ENCODE data around the gene TMEM44.
"Not testable (repeated sequence)": the region's sequence is repeated elsewhere in the genome, so short reads cannot be mapped to it uniquely, and the experiment has no call there.

Gene TMEM44

DNA sequence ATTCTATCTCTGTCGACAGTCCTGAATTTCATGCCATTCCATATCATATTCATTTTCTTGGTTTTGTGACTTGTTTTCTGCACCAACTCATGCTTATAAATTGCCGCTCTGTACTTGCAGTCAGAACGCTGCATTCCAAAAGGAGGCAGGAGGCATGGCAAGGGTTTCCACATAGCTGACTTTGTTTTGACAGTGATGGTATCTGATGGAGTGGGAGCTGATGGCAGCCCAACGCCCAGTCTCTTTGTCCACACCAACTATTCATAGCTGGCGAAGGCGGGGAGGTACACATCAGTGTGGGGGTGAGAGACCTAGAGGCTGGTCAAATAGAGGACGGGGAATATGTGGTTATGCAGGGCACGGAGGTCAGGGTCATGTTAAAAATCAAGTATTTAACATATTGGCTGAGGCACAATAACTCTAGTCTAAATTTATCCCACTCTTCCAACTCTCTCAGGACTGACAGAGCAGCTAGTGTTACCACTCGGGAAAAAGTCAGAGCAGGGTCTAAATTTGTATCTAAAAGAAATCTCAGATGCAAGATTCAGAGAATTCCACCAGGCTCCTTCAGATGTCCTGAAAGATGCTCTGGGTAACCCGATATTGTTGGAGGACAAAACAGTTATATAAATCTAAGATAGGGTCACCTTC is 78.6 kb downstream of the TMEM44 start:
- DNase-seq, result no peak

DNA sequence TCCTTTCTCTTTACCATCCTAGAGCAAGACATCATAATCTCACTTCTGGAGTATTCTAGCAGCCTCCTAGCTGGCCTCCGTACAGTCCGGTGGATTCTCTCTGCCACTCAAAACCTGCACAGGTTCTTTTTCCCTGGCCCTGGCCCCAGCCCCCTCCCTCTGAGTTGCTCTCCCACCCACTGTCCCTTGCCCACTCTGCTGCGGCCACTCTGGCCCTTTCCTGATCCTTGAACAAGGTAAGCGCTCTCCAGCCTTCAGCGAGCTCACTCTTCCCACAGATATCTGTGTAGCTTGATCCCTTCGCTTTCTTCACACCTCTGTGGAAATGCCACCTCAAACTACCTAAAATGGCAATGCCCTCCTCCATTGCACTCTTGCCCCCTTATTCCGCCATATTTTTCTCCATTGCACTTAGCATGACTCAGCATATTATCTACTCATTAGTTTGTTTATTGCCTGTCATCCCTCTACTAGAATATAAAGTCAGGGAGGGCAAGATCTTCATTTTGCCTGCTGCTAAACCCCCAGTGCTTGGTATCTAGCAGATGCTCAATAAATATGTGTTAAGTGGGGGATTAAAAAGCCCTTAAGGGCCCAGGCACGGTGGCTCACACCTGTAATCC is 80.8 kb downstream of the TMEM44 start:
- no peak for DNase-seq

- no peak for DNase-seq
These were observed 83.4 kb downstream of the TMEM44 start for GRCh38 chr3:194549853-194550252.

- DNase-seq, result no peak
These were observed 84.6 kb downstream of the TMEM44 start for GRCh38 chr3:194548346-194549321.

GRCh38 chr3:194547042-194547441 is 86.2 kb downstream of the TMEM44 start:
- DNase-seq, result no peak

- DNase-seq, result not testable (repeated sequence)
These were observed 87.7 kb downstream of the TMEM44 start for GRCh38 chr3:194545538-194545937.

DNA sequence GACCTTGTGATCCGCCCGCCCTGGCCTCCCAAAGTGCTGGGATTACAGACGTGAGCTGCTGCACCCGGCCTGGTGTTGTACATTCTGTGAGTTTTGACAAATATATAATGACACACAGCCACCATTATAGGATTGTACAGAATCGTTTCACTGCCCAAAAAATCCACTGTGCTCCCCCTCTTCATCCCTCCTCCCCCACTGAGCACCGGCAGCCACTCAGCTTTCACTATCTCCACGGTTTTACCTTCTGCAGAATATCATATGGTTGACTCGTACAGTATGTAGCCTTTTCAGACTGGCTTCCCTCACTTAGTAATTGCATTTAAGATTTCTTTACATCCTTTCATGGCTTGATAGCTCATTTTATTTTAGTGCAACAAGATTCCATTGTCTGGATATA is 89.7 kb downstream of the TMEM44 start:
- no peak for DNase-seq

DNA sequence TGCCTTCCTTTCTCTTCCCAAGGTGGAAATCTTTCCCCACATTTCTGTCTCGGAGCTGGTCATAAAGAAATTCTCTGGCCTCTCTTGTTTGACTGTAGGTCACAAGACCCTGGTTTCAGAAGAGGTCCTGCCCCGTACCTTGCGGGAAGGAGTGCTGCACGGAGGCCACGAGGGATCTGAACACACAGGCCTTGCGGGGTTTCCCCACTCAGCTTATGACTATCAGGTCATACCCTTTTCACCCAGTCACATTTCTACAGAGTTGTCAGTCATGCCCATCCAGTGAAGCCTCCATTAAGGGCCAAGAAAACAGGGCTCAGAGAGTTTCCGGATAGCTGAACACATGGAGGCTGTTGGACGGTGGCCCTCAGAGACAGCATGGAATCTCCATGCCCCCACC is 91.7 kb downstream of the TMEM44 start:
- DNase-seq, result no peak

DNA sequence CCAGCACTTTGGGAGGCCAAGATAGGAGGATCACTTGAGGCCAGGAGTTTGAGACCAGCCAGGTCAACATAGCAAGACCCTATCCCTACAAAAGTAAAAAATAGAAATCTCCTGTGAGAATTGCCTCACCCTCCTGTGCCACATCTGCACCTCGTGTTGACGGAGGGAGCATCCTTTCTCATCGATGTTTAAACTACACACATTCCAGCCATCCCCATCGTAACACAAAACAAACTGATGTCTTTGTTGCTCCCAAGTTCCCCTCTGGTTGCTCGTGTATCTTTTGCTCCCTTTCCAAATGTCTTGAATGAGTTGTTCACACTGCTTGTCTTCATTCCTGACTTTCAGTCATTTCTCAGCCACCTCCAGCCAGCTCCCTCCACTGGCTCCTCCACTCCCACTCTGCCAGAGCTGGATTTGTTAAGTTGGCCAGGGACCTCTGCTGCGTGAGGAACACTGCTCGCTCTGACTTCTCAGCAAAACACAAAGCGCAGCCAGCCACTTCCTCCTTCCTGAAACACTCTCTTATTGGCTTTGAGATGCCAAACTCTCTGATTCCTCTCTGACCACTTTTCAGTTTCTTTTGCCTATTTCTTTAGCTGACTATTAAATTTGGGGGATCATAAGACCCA is 92.8 kb downstream of the TMEM44 start:
- no peak for DNase-seq

DNA sequence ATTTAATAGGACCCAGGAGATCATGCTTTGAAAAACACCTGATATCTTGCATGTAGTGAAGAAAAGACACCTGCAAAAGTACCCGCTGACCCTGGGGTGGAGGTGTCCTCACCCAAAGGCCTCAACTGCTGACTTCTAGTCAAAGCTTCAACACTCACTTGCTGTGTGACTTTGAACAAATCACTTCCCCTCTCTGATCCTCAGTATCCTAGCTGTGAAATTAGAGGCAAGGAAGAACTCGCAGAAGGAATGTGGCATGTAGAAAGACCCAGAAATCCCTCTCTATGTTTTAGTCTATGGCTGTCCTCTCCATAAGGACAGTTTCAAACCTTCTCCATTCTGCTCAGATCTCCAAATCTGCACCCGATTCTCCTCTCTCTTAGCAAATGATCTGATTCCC is 93.7 kb downstream of the TMEM44 start:
- DNase-seq, result no peak

DNA sequence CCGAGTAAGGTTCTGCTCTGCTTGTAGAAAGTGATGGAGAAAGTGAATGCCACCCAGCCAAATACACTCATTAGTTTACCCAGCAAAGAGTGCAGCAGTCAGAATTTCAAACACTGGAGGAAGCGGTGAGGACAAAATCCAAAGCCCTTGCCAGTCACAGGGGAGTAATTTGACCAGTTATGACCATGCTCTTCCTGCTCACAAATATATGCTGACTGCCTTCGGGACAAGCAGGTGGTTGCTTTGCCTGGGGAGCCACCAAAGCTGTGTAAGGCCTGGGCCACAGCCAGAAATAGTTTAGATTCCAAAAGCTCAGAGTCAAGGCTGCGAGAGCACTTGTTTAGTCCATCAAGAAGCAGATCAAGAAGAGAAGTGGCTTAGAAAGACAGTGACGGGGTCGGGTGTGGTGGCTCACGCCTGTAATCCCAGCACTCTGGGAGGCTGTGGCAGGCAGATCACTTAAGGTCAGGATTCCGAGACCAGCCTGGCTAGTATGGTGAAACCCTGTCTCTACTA is 95.4 kb downstream of the TMEM44 start:
- no peak for DNase-seq

All from T-helper 9 cell (primary cell).